SJCRH30 (cell line): Measurements from ENCODE around the gene SORCS2. TPM values are rescaled to one million over a fixed set of nuclear protein-coding genes. Genes with fewer than 3 reads are reported as not detected.

Source experiments
- DNase-seq, 2 experiments: peaks; one replicate each; pipeline ENCODE4 v3.0.0-alpha.2; 2015 to 2020
- H3K27ac ChIP-seq: fragments of 250-450 bp; sonication (Bioruptor Pico); 2 replicates; pipeline ENCODE4 v1.5.1; 2020; ENCODE audit warnings: mild to moderate bottlenecking, moderate library complexity
- H3K27me3 ChIP-seq: fragments of 250-450 bp; sonication (Bioruptor Pico); 2 replicates; pipeline ENCODE4 v1.5.1; 2020; ENCODE audit warnings: mild to moderate bottlenecking, moderate library complexity
- H3K36me3 ChIP-seq: fragments of 250-450 bp; sonication (Bioruptor Pico); 2 replicates; pipeline ENCODE4 v1.5.1; 2020; ENCODE audit warnings: mild to moderate bottlenecking, moderate library complexity
- H3K4me1 ChIP-seq: fragments of 250-450 bp; sonication (Bioruptor Pico); 2 replicates; pipeline ENCODE4 v1.5.1; 2020; ENCODE audit warnings: mild to moderate bottlenecking, moderate library complexity
- H3K4me3 ChIP-seq: fragments of 250-450 bp; sonication (Bioruptor Pico); 2 replicates; pipeline ENCODE4 v1.5.1; 2020; ENCODE audit warnings: mild to moderate bottlenecking, moderate library complexity
- H3K9me3 ChIP-seq: fragments of 250-450 bp; sonication (Bioruptor Pico); replicated peaks from 2 replicates; pipeline ENCODE4 v1.5.1; 2020; ENCODE audit warnings: mild to moderate bottlenecking, moderate library complexity
- total RNA-seq: library from RNA; depleted of rRNA; stranded (reverse); fragments of >200 nt; shearing (Covaris generic); gene quantifications from 2 replicates; pipeline ENCODE4 v1.2.3, GENCODE V29; 2014

Gene SORCS2
- total RNA-seq, 1 experiment from 2014 or later = 1.4 TPM

DNA sequence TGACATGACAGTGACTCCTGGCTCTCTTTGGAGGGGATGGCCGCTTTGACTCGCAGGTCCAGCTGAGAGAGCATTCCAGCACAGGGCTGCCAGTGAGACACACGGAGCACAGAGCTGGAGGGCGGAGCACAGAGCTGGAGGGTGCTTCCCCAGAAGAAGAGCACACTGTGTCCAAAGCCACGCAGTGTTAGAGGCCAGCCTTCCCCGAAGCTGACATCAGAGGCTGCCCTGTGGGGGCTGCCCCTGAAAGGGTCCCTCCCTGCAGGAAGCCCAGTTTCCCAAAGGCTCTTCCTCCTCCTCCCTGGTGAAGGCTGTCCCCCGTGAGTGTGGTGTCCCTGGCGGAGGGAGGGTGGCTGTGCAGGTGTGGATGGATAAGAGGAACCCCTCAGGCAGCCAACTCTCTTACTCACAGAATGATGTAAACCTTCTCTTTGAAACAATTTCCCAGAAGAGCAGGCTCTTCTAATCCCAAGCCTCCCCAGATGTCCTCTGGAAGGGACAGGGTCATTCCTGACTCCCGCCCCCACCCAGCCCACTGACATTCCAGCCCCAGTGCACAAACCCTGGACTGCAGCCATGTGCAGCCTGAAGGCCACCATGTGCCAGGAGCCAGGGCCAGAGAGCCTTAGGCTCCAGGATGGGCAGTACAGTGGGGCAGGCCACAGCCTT, 189.0 kb downstream of the SORCS2 start:
- no peak for DNase-seq
- H3K27ac ChIP-seq = no peak overlapping the region
- H3K27me3 ChIP-seq = no peaks in the 10 kb centered on the region; the same call in 1 of the 2 replicates
- no peaks in the 10 kb centered on the region for H3K36me3 ChIP-seq
- H3K4me1 ChIP-seq = no peaks in the 10 kb centered on the region
- H3K4me3 ChIP-seq = no peak overlapping the region
- H3K9me3 ChIP-seq = peaks cover 3% of the 10 kb centered on the region; the same call in 1 of the 2 replicates

GRCh38 chr4:7381890-7382633, 189.7 kb downstream of the SORCS2 start:
- DNase-seq = no peak
- H3K27ac ChIP-seq = no peak overlapping the region
- H3K36me3 ChIP-seq = no peaks in the 10 kb centered on the region
- H3K4me1 ChIP-seq = no peaks in the 10 kb centered on the region
- H3K9me3 ChIP-seq = peaks cover 3% of the 10 kb centered on the region; the same call in 1 of the 2 replicates
- H3K27me3 ChIP-seq = no peaks in the 10 kb centered on the region; the same call in 1 of the 2 replicates
- H3K4me3 ChIP-seq = no peak overlapping the region

- Histone ChIP-seq H3K4me3 (no peak overlapping the region), H3K27ac (no peak overlapping the region), H3K27me3 (no peaks in the 10 kb centered on the region; the same call in 1 of the 2 replicates), H3K4me1 (no peaks in the 10 kb centered on the region), H3K9me3 (peaks cover 3% of the 10 kb centered on the region; the same call in 1 of the 2 replicates), H3K36me3 (no peaks in the 10 kb centered on the region)
- no peak for DNase-seq
These were observed 190.3 kb downstream of the SORCS2 start for GRCh38 chr4:7382634-7383014.

- H3K9me3 ChIP-seq = no peaks in the 10 kb centered on the region; the same call in 1 of the 2 replicates
- H3K36me3 ChIP-seq = no peaks in the 10 kb centered on the region
- no peaks in the 10 kb centered on the region for H3K4me1 ChIP-seq
- H3K27ac ChIP-seq = no peak overlapping the region
- no peak for DNase-seq
- no peaks in the 10 kb centered on the region for H3K27me3 ChIP-seq
- no peak overlapping the region for H3K4me3 ChIP-seq
These were observed 190.9 kb downstream of the SORCS2 start for GRCh38 chr4:7383266-7383665.

DNA sequence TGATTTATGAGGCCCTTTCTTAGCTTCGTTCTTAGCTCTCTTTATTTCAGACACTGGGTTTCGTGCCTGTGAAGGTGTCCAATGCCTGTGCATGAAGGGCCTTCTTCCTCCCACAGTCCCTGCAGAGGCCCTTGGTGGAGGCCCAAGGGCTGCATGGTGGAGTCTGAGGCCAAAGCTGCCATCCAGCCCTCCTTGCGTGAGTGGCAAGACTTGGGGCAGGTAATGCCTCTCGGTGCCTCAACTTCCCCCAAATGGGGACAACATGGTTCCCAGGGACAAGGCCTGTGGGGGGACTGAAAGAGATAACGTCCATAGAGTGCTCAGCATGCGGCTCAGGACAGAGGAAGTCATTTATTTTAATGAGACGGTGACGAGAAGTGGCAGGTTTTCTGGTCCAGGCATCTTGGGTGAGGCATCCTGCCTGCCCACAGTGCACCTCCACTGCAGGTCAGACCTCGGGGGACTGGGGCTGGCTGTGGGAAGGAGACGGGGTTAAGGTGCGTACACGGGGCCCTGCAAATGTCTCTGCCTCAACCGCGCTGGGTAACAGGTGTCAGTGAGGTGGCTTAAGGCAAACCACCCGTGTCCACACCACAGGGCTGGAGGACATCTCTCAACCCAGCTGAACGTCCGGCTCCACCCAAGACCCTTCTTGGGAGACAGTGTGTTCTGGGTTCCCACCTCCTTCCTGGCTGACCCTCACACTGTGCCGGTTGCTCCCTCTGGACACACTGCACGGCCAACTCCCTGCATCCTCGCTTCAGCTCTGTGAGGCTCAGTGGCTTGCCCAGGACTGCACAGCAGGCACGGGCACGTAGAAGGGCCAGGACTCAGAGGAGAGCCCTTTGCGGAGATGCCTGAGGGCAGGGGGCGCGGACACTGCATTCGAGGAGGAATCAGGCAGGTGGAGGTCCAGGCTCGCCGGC, 191.9 kb downstream of the SORCS2 start:
- no peak overlapping the region for H3K4me3 ChIP-seq
- H3K27me3 ChIP-seq = no peaks in the 10 kb centered on the region
- no peaks in the 10 kb centered on the region for H3K4me1 ChIP-seq
- no peaks in the 10 kb centered on the region for H3K36me3 ChIP-seq
- no peak for DNase-seq
- no peak overlapping the region for H3K27ac ChIP-seq
- no peaks in the 10 kb centered on the region for H3K9me3 ChIP-seq

- no peaks in the 10 kb centered on the region for H3K9me3 ChIP-seq
- no peaks in the 10 kb centered on the region for H3K27me3 ChIP-seq
- no peak overlapping the region for H3K27ac ChIP-seq
- no peaks in the 10 kb centered on the region for H3K36me3 ChIP-seq
- no peak overlapping the region for H3K4me3 ChIP-seq
- no peaks in the 10 kb centered on the region for H3K4me1 ChIP-seq
- peak in 1 of 2 experiments; percentile 1 for DNase-seq
These were observed 192.9 kb downstream of the SORCS2 start for GRCh38 chr4:7384929-7385890.

DNA sequence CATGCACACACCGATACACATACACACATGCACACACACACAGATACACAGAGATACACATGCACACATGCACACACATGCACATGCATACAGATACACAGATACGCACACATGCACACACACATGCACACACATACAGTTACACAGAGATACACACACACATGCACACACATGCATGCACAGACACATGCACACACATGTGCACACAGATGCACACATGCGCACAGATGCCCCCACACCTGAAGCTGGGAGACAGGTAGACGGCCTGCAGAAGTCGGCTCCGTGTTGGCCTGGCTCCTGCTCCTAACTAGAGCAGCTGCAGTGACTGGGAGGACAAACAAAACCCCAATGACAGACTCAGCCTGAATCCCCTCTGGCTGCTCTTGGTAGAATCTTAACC, 195.6 kb downstream of the SORCS2 start:
- Histone ChIP-seq H3K4me1 (no peaks in the 10 kb centered on the region), H3K36me3 (no peaks in the 10 kb centered on the region), H3K27ac (no peak overlapping the region), H3K9me3 (no peaks in the 10 kb centered on the region), H3K4me3 (no peak overlapping the region), H3K27me3 (peaks cover 3% of the 10 kb centered on the region; the same call in 1 of the 2 replicates)
- DNase-seq = no peak

DNA sequence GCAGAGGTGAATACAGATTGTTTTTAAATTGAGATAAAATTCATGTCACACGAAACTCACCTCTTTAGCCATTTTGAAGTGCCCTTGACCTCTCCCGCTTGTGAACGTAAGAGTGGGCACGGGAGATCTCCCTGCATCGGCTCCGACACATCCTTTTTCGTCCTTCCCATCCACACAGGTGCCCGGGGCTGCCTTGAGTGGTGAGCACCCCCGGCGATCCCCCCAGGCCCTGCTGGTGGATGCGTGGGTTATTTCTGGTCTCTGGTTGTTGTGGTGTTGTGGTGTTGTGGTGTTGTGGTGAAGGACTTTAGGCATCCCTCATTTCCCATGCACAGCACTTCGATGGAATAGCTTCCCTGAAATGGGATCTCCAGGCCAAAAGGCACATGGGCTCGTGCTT, 196.3 kb downstream of the SORCS2 start:
- Histone ChIP-seq H3K4me3 (no peak overlapping the region), H3K9me3 (no peaks in the 10 kb centered on the region), H3K27me3 (peaks cover 10% of the 10 kb centered on the region), H3K4me1 (no peaks in the 10 kb centered on the region), H3K36me3 (no peaks in the 10 kb centered on the region), H3K27ac (no peak overlapping the region)
- no peak for DNase-seq

- H3K27me3 ChIP-seq = peaks cover 12% of the 10 kb centered on the region
- no peak for DNase-seq
These were observed 196.9 kb downstream of the SORCS2 start for GRCh38 chr4:7389101-7389701.

DNA sequence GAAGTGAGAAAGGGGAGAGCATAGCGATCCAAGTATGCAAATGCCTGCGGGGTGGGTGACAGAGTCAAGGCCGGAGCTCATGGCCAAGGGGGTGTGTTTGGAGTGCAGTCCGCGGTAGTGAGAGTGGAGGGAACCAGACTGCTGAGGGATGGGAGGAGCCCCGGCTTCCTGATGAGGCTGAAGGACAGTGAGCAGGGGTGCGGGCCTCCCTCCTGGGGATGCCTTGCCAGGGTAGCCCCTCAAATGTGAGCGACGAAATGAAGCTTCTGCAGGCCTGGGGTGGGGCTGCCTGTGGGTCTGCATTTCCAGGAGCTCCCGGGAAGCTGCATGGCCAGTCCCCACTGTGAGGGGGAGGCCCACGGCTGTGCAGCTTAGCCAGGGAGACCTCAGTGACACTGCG, 197.4 kb downstream of the SORCS2 start:
- no peak overlapping the region for H3K27ac ChIP-seq
- H3K4me3 ChIP-seq = no peak overlapping the region
- H3K9me3 ChIP-seq = no peaks in the 10 kb centered on the region
- peaks cover 6% of the 10 kb centered on the region for H3K4me1 ChIP-seq
- DNase-seq = no peak
- no peaks in the 10 kb centered on the region for H3K36me3 ChIP-seq
- H3K27me3 ChIP-seq = peaks cover 12% of the 10 kb centered on the region

More at GRCh38 chr4:7389101-7389701, 196.9 kb downstream of the SORCS2 start:
- Histone ChIP-seq H3K9me3 (no peaks in the 10 kb centered on the region), H3K27ac (no peak overlapping the region), H3K4me3 (no peak overlapping the region), H3K36me3 (no peaks in the 10 kb centered on the region), H3K4me1 (peaks cover under 1% of the 10 kb centered on the region; the same call in 1 of the 2 replicates)

GRCh38 chr4:7390336-7390735, 198.0 kb downstream of the SORCS2 start:
- no peak for DNase-seq
- Histone ChIP-seq H3K9me3 (no peaks in the 10 kb centered on the region), H3K27me3 (peaks cover 12% of the 10 kb centered on the region), H3K4me1 (peaks cover 12% of the 10 kb centered on the region), H3K27ac (no peak overlapping the region), H3K4me3 (no peak overlapping the region), H3K36me3 (no peaks in the 10 kb centered on the region)

DNA sequence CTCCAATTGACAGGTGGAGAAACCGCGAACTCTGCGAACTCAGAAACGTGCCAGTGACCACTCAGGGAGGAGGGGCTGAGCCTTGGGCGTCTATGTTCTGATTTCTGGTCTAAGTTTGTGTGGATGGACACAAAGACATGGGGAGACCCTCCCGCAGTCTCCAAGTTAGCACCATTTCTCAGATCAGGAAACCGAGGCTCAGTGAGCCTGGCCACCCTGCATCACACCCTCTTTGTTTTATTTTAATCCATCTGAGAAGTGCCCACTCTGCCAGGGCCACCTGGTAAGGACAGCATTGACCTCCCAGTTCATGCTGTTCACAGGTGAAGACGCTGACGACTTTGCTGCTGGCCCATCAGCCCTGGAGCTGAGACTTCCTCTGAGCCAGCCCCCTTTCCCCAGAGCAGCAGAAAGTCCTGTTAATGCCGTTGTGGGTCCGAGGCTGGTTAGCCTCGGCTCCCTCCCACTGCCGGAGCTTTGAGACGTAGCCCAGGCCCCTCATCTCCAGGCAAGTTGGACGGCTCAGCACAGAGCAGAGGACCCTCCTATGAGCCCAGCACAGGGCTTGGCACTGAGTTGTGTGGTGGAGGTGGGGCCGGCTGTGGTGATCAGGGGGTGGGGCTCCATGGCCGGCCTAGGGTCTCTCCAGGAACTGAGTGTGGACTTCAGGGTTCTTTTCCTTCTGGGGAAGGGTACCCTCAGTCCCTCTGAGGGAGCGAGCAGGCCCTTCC, 198.7 kb downstream of the SORCS2 start:
- Histone ChIP-seq H3K36me3 (no peaks in the 10 kb centered on the region), H3K4me1 (peaks cover 19% of the 10 kb centered on the region), H3K27me3 (peaks cover 12% of the 10 kb centered on the region), H3K9me3 (no peaks in the 10 kb centered on the region), H3K27ac (no peak overlapping the region), H3K4me3 (no peak overlapping the region)
- no peak for DNase-seq
